Left kidney (tissue), 2 donors: ENCODE data around the gene DOCK1. TPM values are rescaled to one million over a fixed set of nuclear protein-coding genes. Genes with fewer than 3 reads are reported as not detected.

ENCODE experiments used
- DNase-seq: peaks from one replicate; pipeline ENCODE4 v3.0.0-alpha.2; 2013
- polyA plus RNA-seq: library from polyadenylated mRNA; unstranded; fragments of 120-200 nt; gene quantifications from one replicate; pipeline ENCODE4 v1.2.1, GENCODE V29; 2013; ENCODE audit not compliant: insufficient read length

DOCK1 gene
- polyA plus RNA-seq, 1 donor: 70.0 TPM

GRCh38 chr10:127142136-127142535 lies 236.9 kb downstream of the DOCK1 start:
- no peak for DNase-seq

GRCh38 chr10:127142856-127143255 lies 237.6 kb downstream of the DOCK1 start:
- DNase-seq: no peak

GRCh38 chr10:127145173-127145572 lies 239.9 kb downstream of the DOCK1 start:
- no peak for DNase-seq

GRCh38 chr10:127146661-127147060 lies 241.4 kb downstream of the DOCK1 start:
- DNase-seq: no peak

GRCh38 chr10:127148066-127148932 lies 243.1 kb downstream of the DOCK1 start:
- no peak for DNase-seq

GRCh38 chr10:127148933-127149220 lies 243.6 kb downstream of the DOCK1 start:
- DNase-seq: no peak

GRCh38 chr10:127149501-127150081 lies 244.4 kb downstream of the DOCK1 start:
- peak; percentile 37 for DNase-seq

- DNase-seq: no peak
Observed at GRCh38 chr10:127150136-127150535, 244.9 kb downstream of the DOCK1 start.

- DNase-seq: no peak
Observed at GRCh38 chr10:127151541-127151940, 246.3 kb downstream of the DOCK1 start.

- DNase-seq: no peak
Observed at GRCh38 chr10:127151981-127152699, 246.9 kb downstream of the DOCK1 start.

GRCh38 chr10:127153181-127153580 lies 248.0 kb downstream of the DOCK1 start:
- no peak for DNase-seq

- DNase-seq: no peak
Observed at GRCh38 chr10:127154831-127155620, 249.8 kb downstream of the DOCK1 start.

GRCh38 chr10:127157089-127157488 lies 251.9 kb downstream of the DOCK1 start:
- no peak for DNase-seq

GRCh38 chr10:127157506-127158200 lies 252.4 kb downstream of the DOCK1 start:
- DNase-seq: peak; percentile 29

- no peak for DNase-seq
Observed at GRCh38 chr10:127158662-127159061, 253.4 kb downstream of the DOCK1 start.

- DNase-seq: no peak
Observed at GRCh38 chr10:127159648-127160245, 254.5 kb downstream of the DOCK1 start.

GRCh38 chr10:127161482-127161881 lies 256.3 kb downstream of the DOCK1 start:
- DNase-seq: no peak

- DNase-seq: no peak
Observed at GRCh38 chr10:127162841-127163240, 257.6 kb downstream of the DOCK1 start.

GRCh38 chr10:127168261-127168660 lies 263.0 kb downstream of the DOCK1 start:
- DNase-seq: no peak

- no peak for DNase-seq
Observed at GRCh38 chr10:127174866-127175265, 269.6 kb downstream of the DOCK1 start.

- no peak for DNase-seq
Observed at GRCh38 chr10:127175357-127176110, 270.3 kb downstream of the DOCK1 start.
